ENCODE data around the gene KLHL25.
A peak's percentile ranks its signal among the peaks of the same experiment; 100 is the strongest.
"Not testable (repeated sequence)": the region's sequence is repeated elsewhere in the genome, so short reads cannot be mapped to it uniquely, and the experiment has no call there.

Gene KLHL25, protein sequence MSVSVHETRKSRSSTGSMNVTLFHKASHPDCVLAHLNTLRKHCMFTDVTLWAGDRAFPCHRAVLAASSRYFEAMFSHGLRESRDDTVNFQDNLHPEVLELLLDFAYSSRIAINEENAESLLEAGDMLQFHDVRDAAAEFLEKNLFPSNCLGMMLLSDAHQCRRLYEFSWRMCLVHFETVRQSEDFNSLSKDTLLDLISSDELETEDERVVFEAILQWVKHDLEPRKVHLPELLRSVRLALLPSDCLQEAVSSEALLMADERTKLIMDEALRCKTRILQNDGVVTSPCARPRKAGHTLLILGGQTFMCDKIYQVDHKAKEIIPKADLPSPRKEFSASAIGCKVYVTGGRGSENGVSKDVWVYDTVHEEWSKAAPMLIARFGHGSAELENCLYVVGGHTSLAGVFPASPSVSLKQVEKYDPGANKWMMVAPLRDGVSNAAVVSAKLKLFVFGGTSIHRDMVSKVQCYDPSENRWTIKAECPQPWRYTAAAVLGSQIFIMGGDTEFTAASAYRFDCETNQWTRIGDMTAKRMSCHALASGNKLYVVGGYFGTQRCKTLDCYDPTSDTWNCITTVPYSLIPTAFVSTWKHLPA

GRCh38 chr15:85794598-85795336, at the start of gene KLHL25:
Gene KLHL25 (minus strand): TSS chr15:85794925. CDS start chr15:85769810, 25,115 bp downstream.
- DNase-seq (ENCODE audit: low read depth in 3 of 3): peak; percentile 75 to 86 (median 84)

GRCh38 chr15:85840802-85841152, 46.1 kb upstream of the KLHL25 start:
- DNase-seq (ENCODE audit: low read depth in 3 of 3): no peak

GRCh38 chr15:85840079-85840801, 45.5 kb upstream of the KLHL25 start:
- peak; percentile 60 to 72 (median 63) for DNase-seq (ENCODE audit: low read depth in 3 of 3)

- DNase-seq (ENCODE audit: low read depth in 3 of 3): no peak
Observed at GRCh38 chr15:85839643-85840042, 44.9 kb upstream of the KLHL25 start.

DNA sequence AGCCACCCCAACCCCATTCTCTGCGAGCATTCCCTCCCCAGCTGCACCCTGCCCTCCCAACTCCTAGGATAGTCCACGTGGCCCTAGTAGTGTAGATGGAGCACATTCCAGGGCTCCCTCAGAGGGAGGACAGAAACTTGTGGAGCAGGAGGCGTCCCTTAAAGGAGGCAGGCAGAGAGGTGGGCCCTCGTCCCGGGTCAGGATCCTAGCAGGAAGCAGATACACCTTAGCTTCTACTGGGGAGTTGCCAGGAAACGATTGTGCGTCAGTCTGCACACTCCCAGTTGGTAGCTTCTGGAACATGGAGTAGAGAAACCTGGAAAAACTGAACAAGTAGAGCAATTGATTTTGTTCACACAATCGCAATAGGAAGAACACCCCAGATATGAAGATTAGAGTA, 43.9 kb upstream of the KLHL25 start:
- DNase-seq (ENCODE audit: low read depth in 3 of 3): no peak

DNA sequence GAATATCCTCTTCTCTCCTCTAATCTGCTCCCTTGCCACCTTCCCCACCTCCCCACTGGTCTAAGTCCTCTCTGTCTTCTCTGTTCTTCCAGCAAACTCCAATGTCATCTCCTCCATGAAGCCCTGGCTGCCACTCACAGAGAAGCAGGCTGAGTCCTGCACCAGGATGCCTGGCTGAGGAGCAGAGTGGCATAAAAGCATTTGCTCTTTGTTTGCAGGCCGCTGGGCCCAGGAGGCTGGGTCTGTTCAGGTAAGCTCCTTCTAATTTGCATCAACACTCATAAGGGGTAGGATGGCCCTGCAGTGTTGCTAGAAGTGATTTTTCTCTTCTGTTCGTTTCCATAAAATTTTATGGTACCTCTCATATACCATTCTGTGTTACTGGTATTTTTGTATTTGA, 43.2 kb upstream of the KLHL25 start:
- DNase-seq (ENCODE audit: low read depth in 3 of 3): no peak

DNA sequence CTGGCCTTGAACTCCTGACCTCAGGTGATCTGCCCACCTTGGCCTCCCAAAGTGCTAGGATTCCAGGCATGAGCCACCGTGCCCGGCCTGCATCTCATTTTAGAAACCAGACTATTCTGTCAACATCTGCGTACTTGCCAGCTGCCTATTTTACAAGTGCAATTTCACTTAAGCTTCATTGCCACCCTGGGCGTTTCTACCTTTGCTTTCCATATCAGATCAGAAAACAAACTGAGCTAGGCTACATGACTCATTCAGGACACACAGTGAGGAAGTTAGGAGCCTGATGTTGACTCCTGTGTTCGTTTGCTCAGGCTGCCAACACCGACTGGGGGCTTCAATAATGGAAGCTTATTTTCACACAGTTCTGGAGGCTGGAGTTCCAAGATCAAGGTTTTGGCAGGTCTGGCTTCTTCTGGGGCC, 42.3 kb upstream of the KLHL25 start:
- no peak for DNase-seq (ENCODE audit: low read depth in 3 of 3)

- DNase-seq (ENCODE audit: low read depth in 3 of 3): no peak
Observed at GRCh38 chr15:85834651-85835050, 39.9 kb upstream of the KLHL25 start.

DNA sequence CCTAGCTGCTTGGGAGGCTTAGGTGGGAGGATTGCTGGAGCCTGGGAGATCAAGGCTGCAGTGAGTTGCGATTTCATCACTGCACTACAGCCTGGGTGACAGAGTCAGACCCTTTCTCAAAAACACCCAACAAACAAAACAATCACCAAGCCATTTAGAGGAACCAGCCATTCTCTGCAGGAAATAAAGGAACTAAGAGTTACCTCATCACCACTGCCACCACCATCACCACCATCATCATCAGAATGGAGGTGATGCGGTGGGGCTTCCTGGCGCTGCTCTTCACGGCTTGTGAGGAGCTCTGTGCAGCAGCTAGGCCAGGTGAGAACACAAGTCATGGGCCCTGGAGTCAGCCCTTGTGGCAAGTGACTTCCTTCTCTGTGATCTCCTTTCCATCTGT, 37.7 kb upstream of the KLHL25 start:
- DNase-seq (ENCODE audit: low read depth in 3 of 3): no peak

DNA sequence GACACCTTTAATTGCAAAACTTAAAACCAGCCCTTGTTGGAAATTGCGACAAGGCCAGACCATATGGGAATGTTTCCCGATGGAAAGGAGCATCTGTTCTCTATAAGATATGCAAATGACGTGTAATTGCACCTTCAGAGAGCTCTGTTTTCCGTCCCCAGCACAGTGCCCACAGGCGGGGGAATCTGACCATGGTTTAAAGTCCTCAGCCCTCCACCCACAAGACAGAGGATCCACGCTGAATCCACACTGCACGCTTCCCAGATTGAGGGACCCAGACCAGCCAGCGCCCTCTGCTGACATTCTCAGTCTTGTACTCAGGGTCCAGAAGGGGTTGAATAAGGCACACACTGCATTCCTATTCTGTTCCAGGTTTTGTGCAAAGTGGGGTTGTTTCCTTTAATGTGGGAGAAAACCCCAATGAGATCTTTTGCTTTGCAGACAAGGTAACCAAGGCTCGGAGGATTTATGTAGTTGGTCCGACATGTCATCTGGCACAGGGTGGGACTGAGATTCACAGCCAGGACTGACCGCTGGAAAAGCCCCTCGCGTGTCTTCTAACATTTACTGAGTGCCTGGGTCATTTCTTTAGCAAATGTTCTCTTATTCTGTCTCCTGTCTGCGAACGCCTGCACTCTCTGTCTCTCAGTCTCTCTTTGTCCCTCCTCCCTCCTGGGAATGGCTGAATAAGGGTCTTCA, 36.8 kb upstream of the KLHL25 start:
- DNase-seq (ENCODE audit: low read depth in 3 of 3): no peak

GRCh38 chr15:85829754-85830153, 35.0 kb upstream of the KLHL25 start:
- not testable (repeated sequence) for DNase-seq (ENCODE audit: low read depth in 3 of 3)

- DNase-seq (ENCODE audit: low read depth in 3 of 3): no peak
Observed at GRCh38 chr15:85828874-85829273, 34.1 kb upstream of the KLHL25 start.

DNA sequence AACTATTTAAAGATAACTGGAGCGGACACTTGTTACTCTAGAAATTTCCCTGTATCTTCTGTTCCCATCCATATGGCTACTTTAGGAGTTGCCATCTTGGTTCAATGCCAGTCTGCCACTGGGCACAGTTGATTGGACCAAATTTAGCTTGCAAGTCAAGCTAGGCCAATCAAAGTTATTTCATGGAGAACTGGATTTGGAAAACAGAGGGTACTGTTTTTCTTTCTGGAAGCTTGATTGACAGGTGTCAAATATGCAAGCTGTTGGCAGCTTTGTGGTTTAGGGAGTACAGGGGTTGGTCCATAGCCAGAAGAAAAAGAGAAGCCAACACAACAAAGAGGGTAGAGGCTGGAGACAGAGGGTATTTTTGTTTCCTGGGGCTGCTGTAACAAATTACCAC, 33.4 kb upstream of the KLHL25 start:
- DNase-seq (ENCODE audit: low read depth in 3 of 3): no peak

DNA sequence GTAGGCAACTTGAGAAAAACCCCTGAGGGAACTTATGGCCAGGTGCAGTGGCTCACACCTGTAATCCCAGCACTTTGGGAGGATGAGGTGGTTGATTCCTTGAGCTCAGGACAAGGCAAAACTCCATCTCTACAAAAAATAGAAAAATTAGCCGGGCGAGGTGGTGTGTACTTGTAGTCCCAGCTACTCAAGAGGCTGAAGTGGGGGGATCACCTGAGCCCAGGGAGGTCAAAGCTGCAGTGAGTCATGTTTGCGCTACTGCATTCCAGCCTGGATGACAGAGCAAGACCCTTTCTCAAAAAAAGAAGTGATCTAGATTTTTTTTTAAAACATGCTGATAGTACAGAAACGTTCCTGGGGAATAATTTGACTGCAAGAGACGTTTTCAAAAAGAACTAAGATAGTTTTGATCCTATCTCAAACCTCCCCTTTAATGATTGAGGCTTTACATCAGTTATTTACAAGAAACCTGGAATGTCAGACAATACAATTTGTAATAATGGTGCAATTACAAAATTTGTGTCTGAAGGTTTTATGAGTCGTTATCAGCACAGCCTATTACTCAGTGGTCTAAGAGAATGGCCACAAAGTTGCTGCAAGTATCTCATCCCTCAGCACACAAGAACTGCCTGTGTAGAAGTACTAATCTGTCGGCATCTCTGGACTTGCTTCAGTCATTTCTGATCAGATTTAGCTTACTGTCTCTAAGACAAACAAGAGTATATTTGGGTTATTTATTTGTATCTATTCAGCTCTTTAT, 32.2 kb upstream of the KLHL25 start:
- DNase-seq (ENCODE audit: low read depth in 3 of 3): no peak

- DNase-seq (ENCODE audit: low read depth in 3 of 3): no peak
Observed at GRCh38 chr15:85825719-85826118, 31.0 kb upstream of the KLHL25 start.

DNA sequence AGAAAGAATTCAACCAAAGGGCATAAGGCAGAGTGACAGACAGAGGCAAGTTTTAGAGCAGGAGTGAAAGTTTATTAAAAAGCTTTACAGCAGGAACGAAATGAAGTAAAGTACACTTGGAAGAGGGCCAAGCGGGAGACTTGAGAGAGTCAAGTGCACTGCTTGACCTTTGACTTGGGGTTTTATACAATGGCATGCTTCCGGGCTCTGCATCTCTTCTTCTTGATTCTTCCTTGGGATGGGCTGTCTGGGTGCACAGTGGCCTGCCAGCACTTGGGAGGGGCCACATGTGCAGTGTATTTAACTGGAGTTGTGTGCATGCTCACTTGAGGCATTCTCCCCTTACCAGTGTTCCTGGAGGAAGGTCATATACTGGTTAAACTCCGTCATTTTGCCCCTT, 30.4 kb upstream of the KLHL25 start:
- no peak for DNase-seq (ENCODE audit: low read depth in 3 of 3)

GRCh38 chr15:85821545-85821944, 26.8 kb upstream of the KLHL25 start:
- DNase-seq (ENCODE audit: low read depth in 3 of 3): no peak

GRCh38 chr15:85819938-85820337, 25.2 kb upstream of the KLHL25 start:
- no peak for DNase-seq (ENCODE audit: low read depth in 3 of 3)

GRCh38 chr15:85813234-85813633, 18.5 kb upstream of the KLHL25 start:
- DNase-seq (ENCODE audit: low read depth in 3 of 3): no peak

- no peak for DNase-seq (ENCODE audit: low read depth in 3 of 3)
Observed at GRCh38 chr15:85810075-85810474, 15.3 kb upstream of the KLHL25 start.

- DNase-seq (ENCODE audit: low read depth in 3 of 3): no peak
Observed at GRCh38 chr15:85805420-85805819, 10.7 kb upstream of the KLHL25 start.
